ENCODE data around the gene RBM33.

Gene RBM33

GRCh38 chr7:155797262-155798250 lies 153.1 kb downstream of the RBM33 start:
- DNase-seq, result no peak

GRCh38 chr7:155798673-155799439 lies 154.4 kb downstream of the RBM33 start:
- DNase-seq, result peak; percentile 19

GRCh38 chr7:155799514-155799913 lies 155.1 kb downstream of the RBM33 start:
- no peak for DNase-seq

- no peak for DNase-seq
Measured at GRCh38 chr7:155800301-155800700, 155.8 kb downstream of the RBM33 start.

GRCh38 chr7:155800741-155801267 lies 156.3 kb downstream of the RBM33 start:
- DNase-seq, result no peak

GRCh38 chr7:155802291-155802690 lies 157.8 kb downstream of the RBM33 start:
- no peak for DNase-seq

- DNase-seq, result no peak
Measured at GRCh38 chr7:155802906-155803417, 158.5 kb downstream of the RBM33 start.

- DNase-seq, result no peak
Measured at GRCh38 chr7:155803418-155804376, 159.2 kb downstream of the RBM33 start.

- DNase-seq, result no peak
Measured at GRCh38 chr7:155804431-155804831, 160.0 kb downstream of the RBM33 start.

- peak; percentile 40 for DNase-seq
Measured at GRCh38 chr7:155804897-155805825, 160.7 kb downstream of the RBM33 start.

- no peak for DNase-seq
Measured at GRCh38 chr7:155805826-155806095, 161.3 kb downstream of the RBM33 start.

- DNase-seq, result no peak
Measured at GRCh38 chr7:155806096-155806871, 161.8 kb downstream of the RBM33 start.

GRCh38 chr7:155807065-155807671 lies 162.7 kb downstream of the RBM33 start:
- DNase-seq, result no peak

- no peak for DNase-seq
Measured at GRCh38 chr7:155807789-155808548, 163.5 kb downstream of the RBM33 start.

GRCh38 chr7:155808549-155809331 lies 164.3 kb downstream of the RBM33 start:
- DNase-seq, result no peak

- no peak for DNase-seq
Measured at GRCh38 chr7:155809332-155809946, 165.0 kb downstream of the RBM33 start.

- no peak for DNase-seq
Measured at GRCh38 chr7:155809947-155810769, 165.7 kb downstream of the RBM33 start.
